Raji (cell line): ENCODE measurements around the gene ACSL3.

Experiments used
- POLR2A ChIP-seq: IDR thresholded peaks from 2 replicates; pipeline ENCODE4 v1.6.1; 2011; ENCODE audit warnings: low read depth, low read length, control low read depth; ENCODE audit not compliant: insufficient read depth

Gene ACSL3

GRCh38 chr2:222992137-222992536, 131.3 kb downstream of the ACSL3 start:
- TF ChIP-seq POLR2A: no peak
